ENCODE data around the gene BPI.

DNA sequence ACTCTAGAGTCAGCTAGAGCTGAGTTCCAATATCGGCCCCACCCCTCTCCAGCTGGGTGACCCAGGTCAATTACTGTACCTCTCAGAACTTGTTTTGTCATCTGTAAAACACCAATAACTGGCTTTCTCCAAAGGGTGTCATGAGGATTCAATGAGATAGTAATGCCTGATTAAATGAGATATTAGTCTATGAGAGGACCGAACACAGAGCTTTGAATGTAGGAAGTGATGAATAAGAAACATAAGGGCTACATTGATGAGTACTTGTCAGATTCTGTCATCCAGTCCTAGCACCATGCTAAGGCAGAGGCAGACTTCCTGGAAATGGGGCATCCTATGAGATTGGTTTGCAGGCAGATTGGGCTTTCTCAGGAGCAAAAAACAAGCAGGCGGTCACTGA, 20.2 kb downstream of the BPI start:
- TF ChIP-seq, protein P1, sequence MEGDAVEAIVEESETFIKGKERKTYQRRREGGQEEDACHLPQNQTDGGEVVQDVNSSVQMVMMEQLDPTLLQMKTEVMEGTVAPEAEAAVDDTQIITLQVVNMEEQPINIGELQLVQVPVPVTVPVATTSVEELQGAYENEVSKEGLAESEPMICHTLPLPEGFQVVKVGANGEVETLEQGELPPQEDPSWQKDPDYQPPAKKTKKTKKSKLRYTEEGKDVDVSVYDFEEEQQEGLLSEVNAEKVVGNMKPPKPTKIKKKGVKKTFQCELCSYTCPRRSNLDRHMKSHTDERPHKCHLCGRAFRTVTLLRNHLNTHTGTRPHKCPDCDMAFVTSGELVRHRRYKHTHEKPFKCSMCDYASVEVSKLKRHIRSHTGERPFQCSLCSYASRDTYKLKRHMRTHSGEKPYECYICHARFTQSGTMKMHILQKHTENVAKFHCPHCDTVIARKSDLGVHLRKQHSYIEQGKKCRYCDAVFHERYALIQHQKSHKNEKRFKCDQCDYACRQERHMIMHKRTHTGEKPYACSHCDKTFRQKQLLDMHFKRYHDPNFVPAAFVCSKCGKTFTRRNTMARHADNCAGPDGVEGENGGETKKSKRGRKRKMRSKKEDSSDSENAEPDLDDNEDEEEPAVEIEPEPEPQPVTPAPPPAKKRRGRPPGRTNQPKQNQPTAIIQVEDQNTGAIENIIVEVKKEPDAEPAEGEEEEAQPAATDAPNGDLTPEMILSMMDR (IDR thresholded peaks at IDR 0.05): no peak
- TF ChIP-seq POLR2AphosphoS5 (IDR thresholded peaks at IDR 0.05): no peak
